T-helper 22 cell (primary cell): ENCODE results near the gene B3GLCT.

Source experiments
- DNase-seq: peaks from one replicate; pipeline ENCODE4 v3.0.0-alpha.2; 2020; ENCODE audit warnings: low read depth

Gene B3GLCT

GRCh38 chr13:31351376-31351775 lies 151.6 kb downstream of the B3GLCT start:
- no peak for DNase-seq

DNA sequence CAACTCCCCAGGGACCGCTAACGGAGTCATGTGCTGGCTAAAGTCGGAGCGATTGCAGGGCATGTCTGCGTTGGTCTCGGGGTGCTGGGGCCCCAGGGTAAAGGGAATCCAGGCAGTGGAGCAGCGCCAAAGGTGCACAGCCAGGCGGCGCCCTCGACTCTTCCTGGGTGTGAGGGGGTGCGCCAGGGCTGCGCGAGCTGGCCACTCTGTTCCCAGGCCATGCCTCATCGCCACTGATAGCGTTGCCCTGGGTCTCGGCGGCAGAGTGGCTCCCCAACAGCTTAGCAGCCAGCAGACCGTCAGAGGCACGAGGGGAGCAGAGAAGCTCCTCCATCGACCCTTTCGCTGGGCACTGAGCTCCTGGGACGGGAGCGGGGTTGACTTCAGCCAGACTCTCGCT lies 152.7 kb downstream of the B3GLCT start:
- no peak for DNase-seq

DNA sequence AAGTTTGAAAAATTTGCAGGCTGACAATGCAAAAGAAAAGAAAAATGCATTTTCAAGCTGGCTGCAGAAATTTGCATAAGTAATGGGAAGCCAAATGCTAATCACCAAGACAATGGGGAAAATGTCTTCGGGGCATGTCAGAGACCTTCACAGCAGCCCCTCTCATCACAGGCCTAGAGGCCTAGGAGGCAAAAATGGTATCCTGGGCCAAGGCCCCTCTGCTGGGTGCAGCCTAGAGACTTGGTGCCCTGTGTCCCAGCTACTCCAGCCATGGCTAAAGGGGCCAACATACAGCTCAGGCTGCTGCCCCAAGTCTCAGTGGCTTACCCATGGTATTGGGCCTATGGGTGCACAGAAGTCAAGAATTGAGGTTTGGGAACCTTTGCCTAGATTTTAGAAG lies 155.2 kb downstream of the B3GLCT start:
- no peak for DNase-seq

DNA sequence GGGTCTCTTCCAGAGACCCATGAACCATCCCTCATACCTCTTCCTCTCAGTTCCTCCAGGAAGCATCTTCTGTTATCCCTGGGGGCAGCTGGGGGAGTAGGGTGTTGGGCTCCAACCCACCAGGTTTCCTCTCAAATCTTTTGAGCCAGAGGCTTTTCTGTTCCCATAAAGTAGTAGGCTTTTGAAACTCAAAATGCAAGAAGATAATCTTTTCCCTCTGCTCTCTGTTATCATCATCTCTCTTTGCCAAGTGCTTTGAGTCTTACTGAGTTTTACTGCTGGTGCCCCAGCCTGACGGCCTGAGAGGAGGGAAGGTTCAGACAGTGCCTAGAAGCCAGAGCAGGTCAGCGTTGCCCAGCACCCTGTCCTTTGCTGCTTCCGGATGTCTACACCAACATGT lies 157.2 kb downstream of the B3GLCT start:
- no peak for DNase-seq

DNA sequence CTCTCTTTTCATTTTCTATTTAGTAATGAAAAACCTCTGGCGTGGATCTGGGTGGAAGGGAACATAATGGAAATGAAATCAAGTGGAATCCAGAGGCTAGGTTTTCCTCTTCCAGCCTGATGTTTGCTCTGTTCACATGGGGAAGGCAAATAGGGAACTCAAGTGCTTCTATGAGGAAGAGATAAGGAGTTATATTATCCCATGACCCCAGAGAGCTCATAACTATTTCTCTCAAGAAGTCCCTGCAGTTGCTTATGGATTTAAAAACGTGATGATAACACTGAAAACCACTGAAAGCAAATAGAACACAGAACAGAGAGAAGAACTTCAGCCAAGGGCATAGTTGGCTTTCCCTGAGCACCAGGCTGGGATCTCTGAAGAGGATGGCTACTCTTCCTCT lies 157.8 kb downstream of the B3GLCT start:
- no peak for DNase-seq

DNA sequence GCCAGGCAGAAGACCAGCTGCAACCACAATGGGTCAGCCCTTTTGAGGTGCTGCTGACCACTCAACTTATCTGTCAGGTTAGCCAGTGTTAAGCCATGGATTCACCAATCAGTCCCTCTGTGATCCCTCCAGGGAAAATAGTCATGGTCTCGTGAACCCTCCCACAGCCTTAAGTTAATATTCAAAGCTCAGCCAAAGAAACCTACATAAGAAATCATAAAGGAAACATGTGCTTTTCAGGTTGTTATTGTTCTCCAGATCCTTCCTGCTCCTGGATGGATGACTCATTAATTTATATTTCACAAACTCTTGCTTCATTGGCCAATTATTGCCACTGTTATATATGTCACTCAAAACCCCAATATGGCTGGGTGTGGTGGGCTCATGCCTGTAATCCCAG lies 161.9 kb downstream of the B3GLCT start:
- no peak for DNase-seq

GRCh38 chr13:31365630-31366029 lies 165.9 kb downstream of the B3GLCT start:
- DNase-seq: no peak

- no peak for DNase-seq
Observed at GRCh38 chr13:31367410-31367809, 167.6 kb downstream of the B3GLCT start.

GRCh38 chr13:31369213-31369612 lies 169.4 kb downstream of the B3GLCT start:
- no peak for DNase-seq

DNA sequence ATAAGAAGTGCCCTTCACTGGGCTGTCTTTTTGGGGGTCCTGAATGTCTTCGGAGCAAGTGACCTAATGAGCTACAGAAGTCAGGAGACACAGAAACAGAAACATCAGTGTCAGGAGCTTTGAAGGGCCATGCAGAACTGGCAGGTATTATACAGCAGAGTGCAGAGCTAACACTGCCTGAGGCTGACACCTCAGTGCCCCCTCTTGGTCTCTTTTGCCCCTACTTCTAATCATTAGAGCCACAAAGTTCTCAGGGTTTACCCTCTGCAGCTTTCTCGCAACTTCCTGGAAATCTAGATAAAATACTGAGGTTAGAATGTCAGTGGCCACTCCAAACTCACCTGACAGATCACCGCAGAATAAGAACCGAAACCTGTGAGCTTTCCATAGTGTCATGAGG lies 172.7 kb downstream of the B3GLCT start:
- DNase-seq: no peak

DNA sequence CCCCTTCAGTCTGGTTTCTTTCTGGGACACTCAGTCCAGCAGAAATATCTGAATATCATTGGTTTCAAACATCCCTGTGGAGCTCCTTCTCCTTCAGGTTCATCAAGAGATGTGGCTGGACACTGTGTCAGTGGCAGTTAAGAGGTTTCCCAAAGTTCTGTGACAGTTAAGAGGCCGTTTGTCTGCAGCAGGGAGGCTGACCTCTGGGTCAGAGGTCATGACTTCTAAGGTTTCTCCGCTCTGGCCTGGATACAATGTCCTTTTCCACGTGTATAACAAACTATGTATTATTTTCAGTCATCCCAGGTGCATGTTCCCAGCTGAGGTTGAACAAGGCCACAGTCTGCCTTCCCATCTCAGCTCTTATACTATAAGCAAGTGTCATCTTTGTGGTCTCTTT lies 174.9 kb downstream of the B3GLCT start:
- no peak for DNase-seq

DNA sequence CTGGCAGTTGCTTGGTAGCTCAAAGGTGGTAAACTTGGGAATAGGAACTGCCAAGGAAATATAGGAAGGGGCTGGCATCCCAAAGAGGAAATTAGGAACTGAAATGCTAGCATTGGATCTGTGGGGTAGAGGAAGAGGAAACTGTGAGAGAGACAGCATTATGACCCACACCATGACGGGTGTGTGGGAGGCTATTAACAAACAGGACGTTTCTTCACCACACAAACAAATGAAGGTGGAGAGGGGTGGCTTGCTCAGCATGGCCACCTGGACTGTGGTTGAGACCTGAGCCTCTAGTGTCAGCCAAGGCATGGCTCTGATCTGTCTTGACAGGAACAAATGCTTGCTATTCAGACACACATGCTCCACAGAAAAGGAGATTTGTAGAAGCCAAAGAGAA lies 178.2 kb downstream of the B3GLCT start:
- DNase-seq: no peak

DNA sequence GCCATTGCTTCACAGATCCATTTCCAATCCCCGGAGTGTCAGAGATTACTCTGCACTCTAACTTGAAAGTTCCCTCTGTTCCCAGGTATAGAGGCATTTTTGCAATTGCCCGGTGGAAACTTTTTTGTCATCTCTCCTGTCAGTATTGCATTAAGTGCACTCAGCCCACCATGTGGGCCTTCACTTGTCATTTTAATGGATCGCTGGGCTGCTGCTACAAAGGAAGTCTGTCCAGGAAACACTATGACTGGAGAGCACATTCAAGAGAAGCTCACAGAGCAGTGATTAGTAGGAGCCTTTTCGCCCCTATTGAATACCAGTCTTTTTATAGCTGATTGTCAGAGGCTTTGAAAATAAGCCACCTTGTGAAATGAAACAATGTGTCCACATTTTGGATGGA lies 180.9 kb downstream of the B3GLCT start:
- DNase-seq: no peak
